Neutrophil (primary cell): ENCODE data around the gene PTPN11.

Experiments
- H3K27ac ChIP-seq: fragments of 200-600 bp; sonication (generic); 2 replicates; pipeline ENCODE4 v1.5.1; 2016; ENCODE audit warnings: mild to moderate bottlenecking, moderate library complexity
- H3K27me3 ChIP-seq: fragments of 200-600 bp; sonication (generic); 2 replicates; pipeline ENCODE4 v1.6.0; 2016; ENCODE audit warnings: mild to moderate bottlenecking
- H3K36me3 ChIP-seq: fragments of 200-600 bp; sonication (generic); 2 replicates; pipeline ENCODE4 v1.5.1; 2017
- H3K4me1 ChIP-seq, 2 experiments: fragments of 200-600 bp in 1 of 2; sonication (generic) in 1 of 2; 1 replicate in 1 of 2; 2 replicates in 1 of 2; pipeline versions ENCODE4 v1.5.1 to v1.6.1; 2013 to 2016; ENCODE audit warnings: low read depth in 1 of 2, low read length in 1 of 2, mild to moderate bottlenecking in 1 of 2, moderate library complexity in 1 of 2; ENCODE audit not compliant: control insufficient read depth in 1 of 2, insufficient read depth in 1 of 2
- H3K4me3 ChIP-seq, 2 experiments: fragments of 200-600 bp in 1 of 2; sonication (generic) in 1 of 2; 1 replicate in 1 of 2; 2 replicates in 1 of 2; pipeline ENCODE4 v1.5.1; 2013 to 2016; ENCODE audit warnings: low read depth in 1 of 2, low read length in 1 of 2, mild to moderate bottlenecking in 1 of 2, moderate library complexity in 1 of 2
- H3K9me3 ChIP-seq: fragments of 200-600 bp; sonication (generic); 2 replicates; pipeline ENCODE4 v1.5.1; 2016
- CTCF ChIP-seq: fragments of 200-600 bp; sonication (generic); IDR thresholded peaks from 2 replicates; pipeline ENCODE4 v1.5.1; 2016; ENCODE audit warnings: antibody characterized with exemption

Gene PTPN11

GRCh38 chr12:112458330-112458729 is 39.6 kb downstream of the PTPN11 start:
- H3K4me1 ChIP-seq: no peaks in the 10 kb centered on the region
- H3K36me3 ChIP-seq: peaks cover 75% of the 10 kb centered on the region
- TF ChIP-seq CTCF: no peak
- H3K9me3 ChIP-seq: no peaks in the 10 kb centered on the region
- H3K27me3 ChIP-seq: no peaks in the 10 kb centered on the region
- H3K4me3 ChIP-seq: no peak overlapping the region
- H3K27ac ChIP-seq: no peak overlapping the region

GRCh38 chr12:112458751-112459150 is 40.0 kb downstream of the PTPN11 start:
- no peak overlapping the region for H3K4me3 ChIP-seq
- H3K36me3 ChIP-seq: peaks cover 71% of the 10 kb centered on the region
- no peak overlapping the region for H3K27ac ChIP-seq
- no peaks in the 10 kb centered on the region for H3K4me1 ChIP-seq
- no peak for TF ChIP-seq CTCF
- H3K9me3 ChIP-seq: no peaks in the 10 kb centered on the region
- no peaks in the 10 kb centered on the region for H3K27me3 ChIP-seq

GRCh38 chr12:112463478-112463877 is 44.7 kb downstream of the PTPN11 start:
- no peak for TF ChIP-seq CTCF
- H3K27ac ChIP-seq: no peak overlapping the region
- no peak overlapping the region for H3K4me3 ChIP-seq
- no peaks in the 10 kb centered on the region for H3K9me3 ChIP-seq
- H3K4me1 ChIP-seq: no peaks in the 10 kb centered on the region
- peaks cover 47% of the 10 kb centered on the region for H3K36me3 ChIP-seq
- H3K27me3 ChIP-seq: no peaks in the 10 kb centered on the region

GRCh38 chr12:112464605-112465004 is 45.9 kb downstream of the PTPN11 start:
- no peak overlapping the region for H3K27ac ChIP-seq
- no peak for TF ChIP-seq CTCF
- peaks cover 48% of the 10 kb centered on the region for H3K36me3 ChIP-seq
- no peaks in the 10 kb centered on the region for H3K9me3 ChIP-seq
- no peaks in the 10 kb centered on the region for H3K27me3 ChIP-seq
- no peaks in the 10 kb centered on the region for H3K4me1 ChIP-seq
- no peak overlapping the region for H3K4me3 ChIP-seq

GRCh38 chr12:112466011-112466422 is 47.3 kb downstream of the PTPN11 start:
- Histone ChIP-seq H3K9me3 (no peaks in the 10 kb centered on the region), H3K27ac (no peak overlapping the region), H3K4me1 (no peaks in the 10 kb centered on the region), H3K27me3 (no peaks in the 10 kb centered on the region), H3K4me3 (no peak overlapping the region), H3K36me3 (peaks cover 39% of the 10 kb centered on the region)
- TF ChIP-seq CTCF: no peak

GRCh38 chr12:112466835-112467234 is 48.1 kb downstream of the PTPN11 start:
- TF ChIP-seq CTCF: no peak
- H3K27me3 ChIP-seq: no peaks in the 10 kb centered on the region
- no peaks in the 10 kb centered on the region for H3K4me1 ChIP-seq
- no peak overlapping the region for H3K4me3 ChIP-seq
- no peaks in the 10 kb centered on the region for H3K9me3 ChIP-seq
- no peak overlapping the region for H3K27ac ChIP-seq
- H3K36me3 ChIP-seq: peaks cover 32% of the 10 kb centered on the region
